Upper lobe of left lung (tissue), 4 donors: ENCODE measurements around the gene GNB1L.

Experiments
- POLR2A ChIP-seq, 4 donors: fragments of 450-650 bp; IDR thresholded peaks; one replicate each; pipeline ENCODE4 v1.5.1; 2016 to 2017; ENCODE audit warnings: antibody characterized with exemption in 4 of 4, mild to moderate bottlenecking in 2 of 4
- POLR2AphosphoS5 ChIP-seq, 2 donors: sonication (generic); formaldehyde crosslinking; IDR thresholded peaks; one replicate each; pipeline ENCODE4 v1.5.1; 2017; ENCODE audit warnings: antibody characterized with exemption in 2 of 2
- TF ChIP-seq, protein P1 (sequence below), 6 experiments: fragments of 450-650 bp in 4 of 6; fragments of 200-600 bp in 2 of 6; sonication (generic) in 2 of 6; IDR thresholded peaks; one replicate each; pipeline ENCODE4 v1.5.1; 2016 to 2019; ENCODE audit warnings: antibody characterized with exemption in 6 of 6

- TF ChIP-seq POLR2A (IDR thresholded peaks at IDR 0.05) = no peak
- TF ChIP-seq, protein P1, sequence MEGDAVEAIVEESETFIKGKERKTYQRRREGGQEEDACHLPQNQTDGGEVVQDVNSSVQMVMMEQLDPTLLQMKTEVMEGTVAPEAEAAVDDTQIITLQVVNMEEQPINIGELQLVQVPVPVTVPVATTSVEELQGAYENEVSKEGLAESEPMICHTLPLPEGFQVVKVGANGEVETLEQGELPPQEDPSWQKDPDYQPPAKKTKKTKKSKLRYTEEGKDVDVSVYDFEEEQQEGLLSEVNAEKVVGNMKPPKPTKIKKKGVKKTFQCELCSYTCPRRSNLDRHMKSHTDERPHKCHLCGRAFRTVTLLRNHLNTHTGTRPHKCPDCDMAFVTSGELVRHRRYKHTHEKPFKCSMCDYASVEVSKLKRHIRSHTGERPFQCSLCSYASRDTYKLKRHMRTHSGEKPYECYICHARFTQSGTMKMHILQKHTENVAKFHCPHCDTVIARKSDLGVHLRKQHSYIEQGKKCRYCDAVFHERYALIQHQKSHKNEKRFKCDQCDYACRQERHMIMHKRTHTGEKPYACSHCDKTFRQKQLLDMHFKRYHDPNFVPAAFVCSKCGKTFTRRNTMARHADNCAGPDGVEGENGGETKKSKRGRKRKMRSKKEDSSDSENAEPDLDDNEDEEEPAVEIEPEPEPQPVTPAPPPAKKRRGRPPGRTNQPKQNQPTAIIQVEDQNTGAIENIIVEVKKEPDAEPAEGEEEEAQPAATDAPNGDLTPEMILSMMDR (IDR thresholded peaks at IDR 0.05) = no peak
- TF ChIP-seq POLR2AphosphoS5 (IDR thresholded peaks at IDR 0.05) = no peak
Observed at GRCh38 chr22:19761725-19762567, 92.7 kb downstream of the GNB1L start.
